Stimulated activated CD4-positive, alpha-beta T cell treated with anti-CD3 and anti-CD28 coated beads, Interleukin-4, amount 100 ng/mL, for 4 hours (primary cell): Measurements from ENCODE around the gene CLIC5.

Experiments
- DNase-seq, 2 experiments: peaks; one replicate each; pipeline ENCODE4 v3.0.0-alpha.2; 2020

The CLIC5 gene

DNA sequence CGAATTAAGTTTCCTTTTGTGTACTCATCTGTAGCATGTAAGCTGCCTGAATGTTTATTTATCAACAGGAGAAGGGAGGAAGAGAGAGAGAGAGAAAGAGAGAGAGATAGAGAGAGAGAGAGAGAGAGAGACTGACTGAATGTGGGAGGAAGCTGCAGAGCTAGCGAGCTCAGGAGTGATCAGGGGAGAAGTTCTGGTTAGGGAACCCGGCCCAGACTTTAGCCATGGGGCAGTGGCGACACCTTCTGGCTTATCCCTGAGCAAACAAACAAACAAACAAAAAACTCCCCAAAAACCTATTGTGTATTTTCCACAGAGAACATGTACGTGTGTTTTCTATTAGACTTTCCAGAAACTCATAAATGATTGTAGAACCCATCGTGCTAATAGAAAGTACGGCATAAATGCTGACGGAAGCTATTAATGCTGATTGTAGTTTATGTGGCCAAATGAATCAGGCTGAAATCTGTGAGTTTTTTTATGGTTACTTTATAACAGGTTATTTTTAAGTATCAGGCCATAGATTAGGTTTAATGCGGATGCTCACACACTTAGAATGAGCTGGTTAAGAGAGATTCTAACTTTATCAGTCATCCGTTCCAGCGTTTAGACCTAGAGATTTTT is 92.8 kb downstream of the CLIC5 start:
- DNase-seq: peak; percentile 18 to 48

DNA sequence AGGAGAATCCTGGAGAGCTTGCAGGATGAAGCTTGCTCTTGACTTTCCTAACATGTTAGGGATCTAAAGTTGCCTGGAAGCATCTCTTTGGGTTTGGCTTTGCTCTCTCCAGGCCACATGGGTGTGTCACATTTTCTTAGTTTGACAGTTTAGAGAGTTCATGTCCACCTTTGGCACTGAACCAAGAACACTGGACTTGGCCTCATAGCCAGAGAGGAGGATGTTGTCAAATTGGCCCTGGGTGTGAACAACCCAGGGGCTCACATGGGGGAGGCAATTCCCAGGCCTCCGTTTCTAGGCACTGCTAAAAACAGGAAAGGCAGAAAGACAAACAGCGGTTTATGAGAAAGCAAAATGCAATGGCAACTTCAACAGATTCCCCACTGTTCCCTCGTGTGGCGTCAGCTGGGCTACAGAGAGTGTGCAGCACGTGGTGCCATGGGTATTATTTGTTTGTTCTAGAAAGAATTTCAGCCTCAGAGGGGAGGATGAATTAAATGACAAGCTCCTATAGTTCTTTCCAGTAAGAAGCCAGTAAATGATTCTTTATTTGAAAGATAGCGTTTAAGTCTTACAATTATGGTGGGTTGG is 93.9 kb downstream of the CLIC5 start:
- no peak for DNase-seq

DNA sequence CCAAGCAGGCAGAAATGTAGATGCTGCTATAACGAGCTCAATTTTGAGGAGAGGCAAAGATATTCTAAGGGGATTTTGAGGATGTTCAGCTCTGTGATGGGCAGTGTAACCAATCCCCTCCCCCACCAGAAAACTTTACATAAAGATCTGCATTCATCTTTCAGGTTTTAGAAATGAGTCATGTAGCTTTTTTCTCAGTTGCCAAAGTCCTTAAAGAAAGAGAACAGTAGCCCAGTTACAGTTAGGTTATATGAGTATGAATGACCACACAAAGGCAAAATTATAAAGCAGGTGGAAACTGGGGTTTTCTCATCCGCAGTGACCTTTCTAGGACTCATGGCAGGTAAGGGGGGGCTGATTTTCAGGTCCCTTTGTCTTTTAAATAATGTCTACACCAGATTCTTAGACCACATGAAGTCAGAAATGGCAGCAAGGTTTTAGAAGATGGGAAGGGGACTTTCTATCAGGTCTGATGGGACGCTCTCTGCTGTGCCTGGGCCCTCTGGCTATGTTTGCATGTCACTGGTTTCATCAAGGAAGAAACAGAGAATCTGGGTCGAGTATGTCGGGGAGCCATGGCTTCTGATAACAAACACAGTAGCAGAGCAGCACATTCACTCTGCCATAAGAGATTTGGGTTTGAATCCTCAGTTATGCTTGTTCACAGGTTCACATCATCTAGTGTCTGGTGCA is 94.7 kb downstream of the CLIC5 start:
- no peak for DNase-seq

DNA sequence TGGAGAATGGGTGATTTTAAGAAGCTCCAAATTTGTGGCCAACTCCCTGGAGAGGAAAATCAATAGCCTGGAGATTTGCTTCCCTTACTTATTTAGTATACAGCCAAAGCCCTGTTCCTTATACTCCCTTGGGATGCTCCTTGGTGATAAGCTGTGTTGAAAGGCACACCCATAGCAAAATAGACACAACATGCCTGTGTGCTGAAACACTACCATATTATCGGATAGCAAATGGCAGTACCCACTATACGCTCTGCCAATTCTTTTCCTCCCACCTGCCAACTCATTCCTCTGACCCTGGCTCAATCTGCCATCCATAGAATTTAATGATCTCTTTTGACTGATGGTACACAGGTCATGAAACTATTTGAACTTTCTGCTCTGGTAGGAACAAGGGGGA is 98.2 kb downstream of the CLIC5 start:
- no peak for DNase-seq

DNA sequence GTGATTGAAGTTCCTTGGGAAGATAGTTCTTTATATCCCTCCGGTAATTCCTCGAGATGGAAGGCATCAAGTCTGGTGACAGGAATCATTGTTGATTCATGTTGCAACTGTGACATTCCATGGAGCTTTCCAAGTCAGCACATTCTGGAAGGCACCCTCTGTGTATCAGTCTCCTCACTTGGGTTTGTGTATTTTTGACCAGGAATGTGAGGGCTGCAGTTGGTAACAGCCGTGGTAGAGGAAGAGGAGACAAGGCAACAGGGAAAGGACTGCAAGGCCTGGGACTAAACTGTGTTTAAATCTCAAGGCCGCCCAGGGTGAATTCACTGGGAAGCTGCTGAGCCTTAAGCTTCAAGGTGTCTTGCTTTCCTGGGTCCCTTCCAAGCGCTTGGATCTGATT is 99.0 kb downstream of the CLIC5 start:
- no peak for DNase-seq

DNA sequence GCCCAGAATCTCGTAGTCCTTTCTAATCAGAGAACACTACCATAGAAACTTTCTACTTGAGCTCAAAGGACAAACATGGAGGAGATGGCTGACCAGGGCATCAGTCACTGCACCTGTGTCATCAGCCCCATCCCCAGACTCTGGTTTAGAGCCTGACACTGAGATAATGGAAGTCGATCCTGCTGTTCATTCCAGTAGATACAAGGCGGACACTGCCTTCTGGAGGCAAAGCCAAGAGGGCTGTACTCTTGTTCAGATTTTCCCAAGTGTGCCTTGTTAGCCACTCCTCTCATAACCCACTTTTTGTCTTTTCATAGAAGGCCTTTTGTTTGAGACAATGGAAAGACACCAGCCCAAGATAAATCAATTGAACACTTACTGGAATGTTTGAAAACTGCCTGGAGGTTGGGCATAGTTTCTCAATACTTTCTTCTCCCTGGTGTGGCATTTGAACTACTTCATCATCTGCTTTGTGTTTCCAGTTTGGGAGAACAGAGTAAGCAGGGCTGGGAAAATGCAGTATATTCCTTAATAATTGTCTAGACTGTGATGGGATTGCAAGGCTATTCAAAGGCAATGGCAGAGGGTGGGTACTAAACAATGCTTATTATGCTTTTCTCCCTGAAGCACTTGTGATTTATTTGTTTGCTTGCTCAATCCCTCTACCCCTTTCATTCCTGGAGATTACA is 99.7 kb downstream of the CLIC5 start:
- no peak for DNase-seq

DNA sequence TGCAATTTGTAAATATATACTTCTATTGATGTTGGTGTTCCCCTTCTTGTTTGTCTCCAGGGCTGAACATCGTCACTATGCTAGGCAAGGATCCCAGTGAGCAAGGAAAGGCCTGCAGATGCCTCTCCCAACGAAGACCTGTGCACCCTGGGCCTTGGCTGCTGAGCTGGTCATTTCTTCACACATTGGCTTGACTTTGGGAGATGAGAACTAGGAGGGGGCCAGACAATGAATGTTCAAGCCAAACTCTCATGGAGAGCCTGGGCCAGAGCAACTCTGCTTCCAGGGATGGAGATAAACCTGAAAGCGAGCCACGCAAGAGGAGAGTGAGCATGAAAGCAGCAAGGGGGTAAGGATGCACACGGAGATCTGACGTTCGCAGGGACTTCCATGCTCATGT is 104.0 kb downstream of the CLIC5 start:
- no peak for DNase-seq

DNA sequence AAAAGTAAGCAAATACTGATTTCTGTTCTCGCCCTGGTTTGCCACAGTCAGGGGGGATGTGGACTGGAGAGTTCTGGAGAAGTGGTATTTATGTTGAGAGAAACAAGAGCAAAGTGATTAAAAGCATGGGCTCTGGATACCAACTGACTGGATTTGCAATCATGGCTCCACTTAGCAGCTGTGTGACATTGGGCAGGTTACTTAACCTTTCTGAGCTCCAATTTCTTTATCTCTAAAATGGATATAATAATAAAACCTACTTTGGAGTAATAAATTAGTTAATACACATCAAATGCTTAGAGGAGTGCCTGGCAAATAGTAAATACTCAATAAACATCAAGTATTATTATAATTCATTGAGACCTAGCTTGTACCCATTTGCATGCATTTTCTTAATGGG is 111.7 kb downstream of the CLIC5 start:
- no peak for DNase-seq

DNA sequence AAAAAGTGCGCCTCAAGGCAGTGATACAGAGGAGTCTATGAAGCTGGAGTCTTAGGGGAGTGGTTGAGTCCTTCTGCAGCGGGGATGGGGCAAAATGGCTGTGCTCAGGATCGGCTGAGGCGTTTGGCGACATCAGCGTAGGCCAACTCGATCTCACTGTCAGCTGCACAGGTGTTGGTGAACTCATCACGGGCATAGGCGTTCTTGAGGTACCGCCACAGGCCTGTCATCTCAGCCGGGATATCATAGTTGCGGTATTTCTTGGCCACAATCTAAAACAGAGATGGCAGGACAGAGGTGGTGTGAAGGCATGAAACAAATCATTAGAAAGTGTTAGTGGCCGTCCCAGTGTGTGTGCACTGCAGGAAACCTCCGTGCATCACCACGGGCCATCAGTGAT is 112.7 kb downstream of the CLIC5 start:
- DNase-seq: no peak

DNA sequence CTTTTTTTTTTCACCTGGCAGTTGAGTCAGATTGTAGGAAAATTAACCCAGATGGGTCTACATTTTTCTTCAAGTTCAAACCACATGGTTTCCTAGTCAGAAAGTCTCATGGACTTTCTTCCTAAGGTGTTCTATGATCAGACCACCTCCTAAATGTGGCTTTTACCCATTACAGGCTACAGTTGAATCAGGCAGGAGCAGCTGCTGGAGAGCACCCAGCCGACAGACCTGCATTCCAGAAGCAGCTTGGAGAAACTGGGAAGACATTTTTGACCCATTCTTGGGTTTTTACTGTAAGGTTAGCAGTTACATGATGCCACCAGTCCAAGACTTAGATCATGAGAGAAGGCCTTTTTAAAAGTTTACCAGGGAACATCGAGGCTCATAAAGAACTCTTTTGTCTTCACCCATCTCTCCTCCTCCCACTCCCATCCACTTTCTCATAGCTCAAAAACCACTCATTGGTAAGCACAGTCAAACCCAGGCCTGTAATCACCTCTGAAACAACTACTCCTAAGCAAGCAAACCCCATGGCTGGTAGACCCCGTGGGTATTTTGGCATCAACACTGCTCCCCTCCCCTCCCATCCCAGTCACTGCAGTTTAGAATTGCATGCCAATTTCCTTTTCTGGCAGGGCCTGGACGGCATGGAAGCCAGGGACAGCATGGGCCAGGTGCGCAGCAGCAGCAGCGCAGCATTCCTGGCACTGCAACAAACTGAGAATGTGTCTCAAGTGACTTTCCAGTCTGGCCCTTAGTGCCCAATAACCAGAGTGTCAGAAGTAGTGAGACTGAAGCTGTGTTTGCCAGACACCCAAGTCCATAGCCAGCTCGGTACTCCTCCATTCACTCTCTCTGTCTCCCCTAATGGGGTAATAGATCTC is 113.7 kb downstream of the CLIC5 start:
- no peak for DNase-seq

DNA sequence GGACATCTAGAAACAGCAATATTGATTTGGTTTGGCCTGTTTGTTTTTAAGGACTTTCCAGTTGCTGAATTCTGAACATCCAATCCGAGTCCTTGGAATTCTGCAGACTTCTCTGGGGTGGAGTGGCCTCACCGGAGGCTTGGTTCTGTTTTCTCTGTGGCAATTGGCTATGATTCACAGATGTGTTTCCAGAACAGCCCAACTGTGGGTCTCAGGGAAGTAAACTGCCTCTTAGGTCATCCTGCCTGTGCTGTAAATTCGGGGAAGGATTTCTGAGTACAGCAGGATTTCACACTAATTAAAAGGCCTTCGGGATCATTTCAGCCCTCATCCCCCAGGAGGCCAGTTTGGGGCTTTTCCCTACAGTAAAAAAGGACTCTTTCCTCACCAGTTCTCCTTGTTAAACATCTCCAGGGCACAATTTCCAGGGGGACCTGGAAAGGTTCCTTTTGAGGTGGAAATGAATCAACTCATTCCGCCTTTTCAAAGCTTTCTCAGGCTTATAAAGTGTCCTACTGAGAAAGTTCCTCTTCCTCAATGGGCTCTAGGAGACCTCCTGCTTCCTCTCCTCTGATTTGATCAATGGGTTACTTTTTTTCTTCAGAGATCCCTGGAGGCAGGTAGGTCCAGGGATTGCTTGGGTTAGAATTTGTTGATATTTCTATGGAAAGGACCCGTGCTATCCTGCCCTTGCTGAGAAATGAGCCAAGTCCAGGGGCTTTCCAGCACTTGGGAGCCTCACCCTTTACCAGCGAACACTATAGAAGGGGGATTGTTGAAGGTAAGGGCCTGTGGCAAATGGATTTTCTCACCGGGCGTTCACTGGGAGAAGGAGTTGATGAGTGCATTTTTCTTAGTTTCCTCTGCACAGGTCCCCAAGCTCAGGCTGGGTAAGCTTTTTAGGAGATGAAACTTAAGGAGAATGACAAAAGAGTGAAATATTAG is 114.6 kb downstream of the CLIC5 start:
- no peak for DNase-seq

DNA sequence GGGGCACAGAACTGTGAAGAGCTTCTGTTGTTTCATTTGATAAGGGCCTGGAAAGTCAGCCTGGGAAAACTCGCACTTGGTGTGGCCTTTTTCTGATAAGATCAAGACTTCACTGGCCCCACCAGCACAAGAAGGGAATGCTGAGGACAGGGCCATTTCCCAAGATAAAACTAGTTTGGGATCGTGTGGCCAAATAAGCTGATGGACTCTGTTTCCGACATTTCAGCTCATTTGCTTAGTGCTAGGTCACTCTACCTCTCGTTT is 116.0 kb downstream of the CLIC5 start:
- no peak for DNase-seq

DNA sequence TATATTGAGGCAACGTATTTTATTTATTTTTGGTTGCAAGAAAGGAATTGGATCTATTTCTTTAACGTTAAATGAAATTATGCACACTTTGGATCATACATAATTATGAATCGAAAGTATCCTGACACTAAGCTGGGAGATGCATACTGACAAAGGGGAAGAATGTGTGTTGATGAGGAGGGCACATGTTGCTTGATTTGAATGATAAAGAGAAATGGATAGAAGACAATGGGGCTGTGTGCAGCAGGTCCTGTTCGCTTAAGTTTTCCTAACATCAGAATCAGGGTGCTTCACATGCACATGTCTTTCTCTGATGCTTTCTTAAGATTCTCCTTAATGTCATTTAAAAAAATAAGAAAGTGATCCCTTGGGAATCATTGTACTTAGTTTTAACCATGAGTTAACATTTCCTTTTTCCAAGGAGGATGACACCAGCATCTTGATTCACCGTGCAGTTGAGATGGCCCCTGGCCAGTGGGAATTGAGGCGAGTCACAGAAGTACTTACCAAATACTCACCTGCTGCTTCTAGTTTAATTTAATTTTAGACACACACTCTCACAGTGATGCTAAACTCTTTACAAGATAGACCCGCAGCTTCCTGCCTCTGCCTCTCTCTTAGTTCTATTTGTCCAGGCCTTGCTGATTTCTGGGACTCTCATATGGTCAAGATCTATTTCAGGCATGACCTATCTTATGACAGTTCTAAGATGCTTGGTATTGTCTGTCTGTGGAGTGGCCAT is 116.5 kb downstream of the CLIC5 start:
- no peak for DNase-seq

DNA sequence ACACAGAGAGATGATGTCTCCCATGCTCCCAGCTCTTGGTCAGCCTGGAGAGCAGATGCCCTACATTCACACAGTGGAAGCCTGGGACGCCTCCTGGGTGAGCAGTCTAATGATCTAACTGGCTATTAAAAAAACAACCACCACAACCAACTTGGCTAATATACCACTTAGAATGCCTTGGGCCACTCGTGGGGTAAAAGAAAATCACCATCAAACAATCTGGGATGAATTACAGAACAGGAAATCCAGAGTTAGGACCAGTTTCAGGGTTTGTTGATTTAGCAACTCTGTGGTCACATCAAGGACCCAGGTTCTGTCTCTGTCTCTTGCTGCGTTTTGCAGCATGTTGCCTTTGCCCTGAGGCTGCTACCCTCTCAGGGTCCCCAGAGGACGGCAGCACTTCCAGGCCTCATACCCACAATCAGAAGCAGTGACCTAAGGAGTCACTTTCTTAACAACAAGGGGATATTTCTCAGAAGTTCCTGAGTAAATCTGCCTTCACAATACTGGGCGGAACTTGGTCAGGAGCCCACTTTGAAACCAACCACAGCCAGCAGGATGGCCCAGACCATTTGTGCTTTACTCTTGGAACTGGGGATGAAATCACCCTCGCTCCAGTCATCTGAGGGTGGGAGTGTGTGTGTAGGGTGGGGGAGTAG is 118.7 kb downstream of the CLIC5 start:
- DNase-seq: no peak

DNA sequence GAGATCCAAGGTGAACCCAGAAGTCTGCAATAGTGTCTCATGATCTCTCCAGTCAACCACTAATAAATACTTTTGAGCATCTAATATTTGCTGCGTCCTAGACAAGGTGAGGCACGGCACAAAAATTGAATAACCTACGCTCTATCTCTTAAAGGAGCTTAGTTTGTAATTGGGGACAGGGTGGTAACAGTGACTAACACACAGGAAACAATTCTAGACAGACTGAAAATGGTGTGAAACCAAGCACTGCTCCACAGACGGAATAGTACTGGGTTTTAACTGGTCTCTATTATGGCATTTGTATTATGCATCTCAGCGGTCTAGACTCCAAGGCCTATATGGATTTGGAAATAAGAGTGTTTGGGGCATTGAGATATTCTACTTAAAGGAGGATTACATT is 120.1 kb downstream of the CLIC5 start:
- DNase-seq: no peak

DNA sequence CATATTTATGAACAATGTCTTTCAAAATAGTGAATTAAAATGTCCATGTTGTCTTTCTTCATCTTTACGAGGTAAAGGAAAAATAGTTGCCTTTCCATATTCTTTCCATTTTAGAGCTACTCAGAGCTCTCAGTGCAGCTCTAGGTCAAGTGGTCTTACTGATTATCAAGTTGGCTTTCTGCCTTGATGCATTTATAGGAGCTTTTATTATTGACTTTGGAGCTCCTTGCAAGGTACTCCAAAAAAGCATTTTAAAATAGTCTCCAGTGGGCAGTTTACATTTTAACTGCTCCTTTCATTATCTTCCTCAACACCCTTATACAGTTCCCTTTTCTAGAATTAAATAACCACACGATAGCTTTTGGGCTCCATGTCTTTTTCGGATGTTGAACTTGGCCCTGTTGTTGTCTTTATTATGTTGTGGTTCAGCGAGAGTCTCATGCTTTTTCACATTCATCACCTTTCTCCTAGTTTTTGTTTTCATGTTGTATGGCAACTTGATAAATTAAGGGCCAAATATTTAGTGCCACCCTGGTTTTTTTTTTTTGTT is 122.9 kb downstream of the CLIC5 start:
- DNase-seq: no peak

DNA sequence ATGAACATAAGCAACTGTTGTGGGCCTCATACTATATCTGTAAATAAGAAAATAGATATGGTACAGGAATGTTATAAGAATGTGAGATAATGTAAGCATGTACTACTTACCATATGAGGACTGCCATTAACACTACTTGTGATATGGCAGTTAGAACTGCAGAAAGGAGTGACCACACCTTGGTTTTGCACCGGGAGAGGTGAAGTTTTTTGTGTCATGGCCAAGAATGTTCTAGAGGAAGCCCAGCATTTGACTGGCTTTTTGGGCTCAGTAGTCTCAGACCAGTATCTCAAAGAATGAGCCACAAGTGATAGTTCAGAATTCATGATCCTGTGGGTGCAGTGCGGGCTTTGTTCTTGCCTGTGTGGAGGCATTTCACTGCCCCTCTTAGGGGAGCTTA is 123.5 kb downstream of the CLIC5 start:
- no peak for DNase-seq

DNA sequence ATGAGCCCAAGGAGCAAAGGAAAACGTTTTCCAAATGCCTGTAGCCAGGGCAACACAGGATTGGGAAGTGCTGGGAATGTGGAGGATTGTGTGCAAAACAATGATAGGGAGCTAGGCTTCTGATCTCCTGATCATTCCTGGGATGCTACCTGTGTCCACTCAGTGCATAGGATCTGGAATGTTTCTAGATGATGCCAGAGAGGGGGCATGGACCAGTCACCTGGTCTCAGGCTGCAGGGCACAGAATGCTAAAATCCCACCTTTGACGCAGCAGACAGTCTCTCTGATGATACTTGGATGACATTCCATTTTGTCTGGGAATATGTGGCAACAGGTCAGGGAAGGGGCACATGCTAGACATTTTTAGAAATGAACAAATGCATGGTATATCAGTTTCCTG is 128.9 kb downstream of the CLIC5 start:
- DNase-seq: no peak

DNA sequence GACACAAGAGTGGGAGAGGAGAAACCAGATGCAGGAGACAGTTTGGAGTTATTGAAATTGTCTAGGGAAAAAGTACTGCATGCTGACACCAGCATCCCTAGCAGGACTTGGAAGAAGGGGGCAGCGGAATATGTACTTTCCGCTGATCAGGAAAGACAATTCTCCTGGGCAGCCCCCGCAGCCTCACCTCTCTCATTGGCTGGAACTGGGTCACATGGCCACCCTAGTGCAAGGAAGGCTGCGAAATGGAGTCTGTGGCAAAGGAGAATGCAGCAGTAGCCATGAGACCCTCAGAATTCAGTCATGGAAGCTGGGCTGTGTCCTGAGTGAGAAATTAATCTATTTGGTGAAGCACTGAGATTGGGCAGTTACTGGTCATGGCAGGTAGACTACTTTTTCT is 131.3 kb downstream of the CLIC5 start:
- DNase-seq: no peak

DNA sequence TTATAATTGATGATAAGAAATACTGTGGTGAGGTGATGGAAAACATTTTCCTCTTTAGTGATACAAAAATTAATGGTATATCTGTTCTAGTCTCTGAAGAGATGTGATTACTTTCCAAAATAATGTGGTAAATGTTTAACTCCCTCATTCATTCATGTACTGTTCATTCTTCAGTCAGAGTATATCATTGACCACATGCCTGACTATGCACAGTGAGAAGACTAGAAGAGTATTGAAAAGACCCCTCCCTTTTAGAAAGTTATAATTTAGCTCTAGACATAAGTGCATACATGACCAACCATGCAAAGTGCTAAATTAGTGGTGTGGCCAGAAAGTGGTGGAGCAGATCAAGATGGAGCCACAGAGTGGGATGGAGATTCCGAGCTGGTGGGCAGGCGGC is 133.0 kb downstream of the CLIC5 start:
- DNase-seq: no peak
